HS-5 (cell line): ENCODE measurements around the gene GCSH.

Experiments
- DNase-seq: peaks from one replicate; pipeline ENCODE4 v3.0.0-alpha.2; 2012; ENCODE audit warnings: low read depth

Gene GCSH

DNA sequence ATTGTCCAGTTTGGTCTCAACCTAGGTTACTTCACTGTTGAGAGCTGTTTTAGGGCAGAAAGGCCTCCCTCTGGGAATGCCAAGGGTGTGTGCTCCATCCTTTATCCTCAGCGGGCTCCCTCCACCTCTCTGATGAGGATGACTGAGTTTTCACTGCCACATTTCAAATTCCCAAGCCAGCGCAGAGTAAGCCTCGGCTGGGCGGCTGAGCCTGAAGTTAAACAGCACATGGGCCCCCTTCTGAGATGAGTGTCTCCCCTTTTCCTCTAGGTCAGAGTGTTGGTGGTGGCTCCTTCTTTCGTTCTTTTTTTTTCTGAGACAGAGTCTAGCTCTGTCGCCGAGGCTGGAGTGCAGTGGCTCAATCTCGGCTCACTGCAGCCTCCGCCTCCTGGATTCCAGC lies 5.5 kb upstream of the GCSH start:
- DNase-seq, result no peak

DNA sequence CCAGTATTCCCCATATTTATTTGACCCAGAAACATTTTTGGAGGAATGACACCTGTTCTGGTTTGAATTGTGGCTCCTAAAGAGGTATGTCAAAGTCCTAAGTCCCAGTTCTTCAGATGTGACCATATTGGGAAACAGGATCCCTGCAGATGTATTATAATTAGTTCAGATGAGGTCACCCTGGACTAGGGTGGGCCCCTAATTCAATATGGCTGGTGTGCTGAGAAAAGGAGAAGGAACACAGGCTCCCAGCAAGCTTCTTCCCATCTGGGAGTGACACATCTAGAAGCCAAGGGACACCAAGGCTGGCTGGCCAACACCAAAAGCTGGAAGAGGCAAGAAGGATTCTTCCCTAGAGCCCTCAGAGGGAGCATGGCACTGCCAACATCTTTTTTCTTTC lies 3.8 kb upstream of the GCSH start:
- DNase-seq, result no peak

DNA sequence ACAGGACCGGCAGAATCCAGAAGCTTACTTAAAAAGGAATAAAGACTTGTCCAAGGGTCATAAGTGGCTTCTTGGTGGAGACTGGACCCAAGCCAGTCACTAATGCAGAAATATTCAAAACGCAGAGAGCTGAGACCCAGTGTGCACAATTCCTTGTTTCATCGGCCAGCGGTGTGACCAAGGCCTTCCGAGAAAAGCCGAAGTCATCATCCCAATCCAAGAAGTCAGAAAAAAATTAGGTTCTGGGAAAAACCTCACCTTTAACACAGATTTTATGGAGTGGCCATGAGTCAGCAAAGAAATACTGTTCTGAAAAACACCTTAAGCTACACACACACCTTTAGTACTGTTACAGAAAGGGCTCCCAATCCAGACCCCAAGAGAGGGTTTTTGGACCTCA lies 1.0 kb upstream of the GCSH start:
- no peak for DNase-seq

DNA sequence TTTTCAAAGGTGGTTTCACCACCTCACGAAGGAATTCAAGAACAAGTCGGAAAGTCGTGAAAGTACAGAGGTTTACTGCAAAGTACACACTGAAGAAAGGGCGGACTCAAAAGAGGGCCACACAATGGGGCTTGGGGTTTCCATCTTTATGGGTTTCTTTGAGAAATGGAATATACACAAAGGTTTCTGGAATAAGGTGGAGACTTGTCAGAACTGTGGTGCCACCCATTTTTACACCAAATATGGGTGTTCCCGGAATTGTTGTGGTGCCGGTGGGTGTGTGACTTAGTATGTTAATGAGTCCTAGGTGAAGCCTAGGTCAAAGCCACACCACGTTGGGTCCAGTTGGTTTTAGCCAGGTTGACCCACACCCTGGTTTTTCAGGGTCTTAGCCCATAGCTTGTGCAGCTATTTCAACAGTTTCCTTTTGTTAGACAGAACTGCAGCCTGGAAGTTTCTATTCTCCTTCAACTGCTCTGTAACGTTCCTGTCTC lies 567 bp upstream of the GCSH start:
- no peak for DNase-seq

DNA sequence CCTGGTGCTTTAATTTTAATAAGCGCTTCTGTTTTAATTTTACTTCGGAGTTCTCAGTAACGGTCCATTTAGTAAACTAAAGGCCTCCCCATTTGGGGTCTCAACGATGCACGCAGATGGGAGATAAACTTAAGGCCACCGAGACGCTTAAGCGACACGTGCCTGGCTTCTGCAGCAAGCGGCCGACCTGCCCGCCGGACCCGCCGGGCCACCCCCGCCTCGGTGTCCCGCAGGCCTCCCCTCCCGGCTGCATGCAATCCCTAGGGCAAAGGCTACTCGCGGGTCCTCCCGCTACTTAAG lies 592 bp downstream of the GCSH start:
- no peak for DNase-seq

DNA sequence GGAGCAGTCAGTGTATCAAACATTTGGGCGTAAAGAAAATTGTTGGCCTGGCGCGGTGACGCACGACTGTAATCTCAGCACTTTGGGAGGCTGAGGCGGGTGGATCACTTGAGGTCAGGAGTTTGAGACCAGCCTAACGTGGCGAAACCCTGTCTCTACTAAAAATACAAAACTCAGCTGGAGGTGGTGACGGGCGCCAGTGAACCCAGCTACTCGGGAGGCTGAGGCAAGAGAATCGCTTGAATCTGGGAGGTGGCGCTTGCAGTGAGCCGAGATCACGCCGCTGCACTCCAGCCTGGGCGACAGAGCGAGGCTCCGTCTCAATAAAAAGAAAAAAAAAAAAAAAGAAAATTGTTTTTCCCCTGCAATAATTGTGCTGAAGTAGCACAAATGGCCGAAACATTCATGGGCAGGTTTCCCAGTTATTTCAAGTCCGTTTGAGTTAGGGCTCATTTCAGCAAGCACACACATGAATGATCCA lies 1.4 kb downstream of the GCSH start:
- DNase-seq, result no peak

DNA sequence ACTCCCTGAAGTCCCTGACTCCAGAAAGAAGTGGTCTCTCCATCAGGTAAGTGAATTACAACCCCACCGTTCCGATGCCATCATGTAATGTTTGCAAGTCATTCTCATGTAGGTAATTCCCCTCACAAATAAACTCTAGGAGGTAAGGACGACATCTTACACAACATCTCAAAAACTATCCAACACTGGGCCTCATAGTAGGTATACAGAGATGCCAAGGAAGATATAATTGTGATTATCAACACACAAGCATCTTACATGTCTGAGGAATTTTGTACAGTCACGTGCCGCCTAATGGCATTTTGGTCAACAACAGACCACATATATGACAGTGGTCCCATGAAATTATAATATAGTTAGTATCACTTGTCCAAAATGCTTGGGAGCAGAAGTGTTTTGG lies 7.4 kb downstream of the GCSH start:
- no peak for DNase-seq

DNA sequence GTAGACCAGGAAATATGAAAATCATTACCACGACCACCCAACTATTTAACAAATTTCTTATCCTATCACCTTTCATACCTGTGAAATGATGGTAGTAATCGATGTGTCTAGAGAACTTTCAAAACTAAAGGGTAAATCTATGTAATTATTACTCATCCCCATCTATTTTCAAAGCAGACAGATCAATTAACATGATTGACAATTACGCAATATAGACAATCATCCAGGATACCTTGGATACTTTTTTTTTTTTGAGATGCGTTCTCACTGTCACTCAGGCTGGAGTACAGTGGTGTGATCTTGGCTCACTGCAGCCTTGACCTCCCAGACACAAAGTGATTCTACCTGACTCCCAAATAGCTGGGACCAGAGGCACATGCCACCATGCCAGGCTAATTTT lies 15.2 kb downstream of the GCSH start:
- DNase-seq, result no peak

DNA sequence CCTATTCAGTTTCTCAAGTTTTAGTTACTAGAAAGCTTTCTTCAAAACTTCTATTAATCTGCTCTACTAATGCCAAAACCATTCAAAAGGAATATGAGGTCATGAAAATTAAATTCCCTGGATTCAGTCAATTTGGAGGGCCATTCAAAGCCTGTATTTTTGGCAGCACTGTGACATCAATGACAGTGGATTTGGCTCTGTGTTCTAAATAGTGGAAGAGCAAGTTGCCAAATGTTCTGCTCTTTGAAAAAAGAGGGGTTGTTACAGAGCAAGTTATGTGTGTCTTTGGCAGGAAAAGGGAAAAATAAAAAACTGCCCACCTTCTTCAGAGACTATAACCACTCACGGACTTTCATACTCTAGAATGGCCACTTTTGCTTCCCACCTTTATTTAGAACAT lies 16.0 kb downstream of the GCSH start:
- DNase-seq, result no peak

DNA sequence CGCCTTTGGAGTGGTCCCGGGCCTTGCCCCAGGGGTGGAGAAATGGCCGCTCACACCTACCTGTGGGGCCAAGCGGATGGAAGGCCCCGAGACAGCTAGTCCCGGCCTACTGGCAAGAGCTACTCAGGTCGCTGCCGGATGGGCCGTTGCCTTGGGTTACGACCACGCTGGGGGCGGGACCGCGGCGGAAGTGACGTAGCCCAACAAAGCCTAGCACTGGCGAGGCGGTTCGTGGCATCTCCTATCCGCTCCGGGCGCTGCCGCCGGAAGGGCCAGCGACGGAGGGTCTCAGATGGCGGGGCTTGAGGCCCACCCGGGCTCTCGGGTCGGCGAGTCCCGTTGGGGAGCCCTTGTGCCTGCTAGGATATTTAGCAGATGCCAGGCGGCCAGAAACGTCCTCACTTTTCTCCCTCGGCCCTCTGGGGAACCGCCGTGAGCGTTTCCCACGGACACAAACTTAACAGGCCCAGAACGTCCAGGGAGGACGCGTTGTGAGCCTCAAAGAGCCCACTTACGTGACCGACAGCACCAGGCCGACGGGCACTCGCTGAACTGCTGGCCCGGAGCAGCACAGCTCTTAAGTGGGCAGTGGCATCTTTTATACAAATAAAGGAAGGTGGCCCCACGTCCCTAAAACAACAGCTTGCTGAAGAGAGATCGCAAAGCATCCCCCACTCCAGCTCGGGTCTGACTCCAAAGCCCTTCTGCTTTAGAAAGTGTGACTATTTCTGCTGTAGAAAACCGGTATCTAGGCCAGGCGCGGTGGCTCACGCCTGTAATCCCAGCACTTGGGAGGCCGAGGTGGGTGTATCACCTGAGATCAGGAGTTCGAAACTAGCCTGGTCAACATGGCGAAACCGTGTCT lies 18.9 kb downstream of the GCSH start, which contains the start of gene C16orf46:
C16orf46 (minus strand) TSS at position 163 of the 865 bp plus-strand sequence. CDS start 13,283 bp downstream, outside the sequence.
- DNase-seq, result peak; percentile 57

DNA sequence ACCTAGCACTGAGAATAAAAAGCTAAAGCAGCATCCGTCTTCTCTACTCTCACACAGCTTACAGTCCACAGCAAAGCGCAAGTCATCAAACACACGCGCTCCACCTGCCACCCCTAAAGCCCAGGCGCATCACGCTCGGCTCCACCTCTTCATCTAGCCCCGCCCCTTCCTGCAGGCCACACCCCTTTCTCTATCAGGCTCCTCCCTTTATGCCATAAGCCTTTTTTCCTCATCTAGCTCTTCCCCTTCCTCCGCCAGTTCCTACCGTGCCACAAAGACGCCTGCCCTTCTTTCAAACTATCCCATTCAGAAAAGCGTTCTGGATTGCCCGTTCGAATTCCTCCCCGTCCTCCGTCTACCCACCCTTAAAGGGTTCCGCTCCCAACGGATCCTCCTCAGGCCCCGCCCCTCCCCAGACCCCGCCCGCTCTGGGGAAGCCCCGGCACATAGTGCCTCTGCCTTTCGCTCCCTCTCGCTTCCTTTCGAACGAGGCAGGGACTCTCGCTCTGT lies 19.6 kb downstream of the GCSH start:
- peak; percentile 49 for DNase-seq

DNA sequence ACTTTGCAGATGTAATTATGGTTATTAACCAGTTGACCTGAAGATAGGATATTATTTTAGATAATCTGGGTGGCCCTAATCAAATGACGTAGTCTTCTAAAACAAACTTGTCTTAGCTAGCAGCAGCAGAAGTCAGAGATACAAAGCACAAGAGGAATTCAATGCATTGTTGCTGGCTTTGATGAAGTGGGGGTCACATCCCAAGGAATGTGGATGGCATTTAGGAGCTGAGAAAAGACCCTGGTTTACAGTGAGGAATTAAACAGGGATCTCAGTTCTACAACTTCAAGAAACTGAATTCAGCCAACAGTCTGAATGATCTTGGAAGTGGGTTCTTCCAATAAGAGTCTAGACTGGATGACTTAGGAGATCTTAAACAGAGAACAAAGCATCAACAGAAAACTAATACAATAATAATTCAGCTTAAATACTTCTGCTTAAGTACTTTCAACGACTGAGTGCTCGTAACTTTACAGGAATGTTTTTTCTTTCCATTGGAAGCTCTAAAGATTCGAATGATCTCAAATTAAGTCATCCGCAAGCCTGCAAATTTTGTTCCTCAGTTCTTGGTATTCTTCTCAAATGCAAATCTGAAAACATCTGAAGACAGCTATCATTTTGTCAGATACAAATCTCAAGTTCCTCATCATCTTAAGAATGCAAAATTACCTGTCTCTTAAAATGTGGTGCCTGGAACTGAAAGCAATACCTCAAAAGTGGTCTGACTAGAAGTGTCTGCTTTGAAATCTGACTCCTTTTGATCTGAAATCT lies 22.4 kb downstream of the GCSH start:
- no peak for DNase-seq

DNA sequence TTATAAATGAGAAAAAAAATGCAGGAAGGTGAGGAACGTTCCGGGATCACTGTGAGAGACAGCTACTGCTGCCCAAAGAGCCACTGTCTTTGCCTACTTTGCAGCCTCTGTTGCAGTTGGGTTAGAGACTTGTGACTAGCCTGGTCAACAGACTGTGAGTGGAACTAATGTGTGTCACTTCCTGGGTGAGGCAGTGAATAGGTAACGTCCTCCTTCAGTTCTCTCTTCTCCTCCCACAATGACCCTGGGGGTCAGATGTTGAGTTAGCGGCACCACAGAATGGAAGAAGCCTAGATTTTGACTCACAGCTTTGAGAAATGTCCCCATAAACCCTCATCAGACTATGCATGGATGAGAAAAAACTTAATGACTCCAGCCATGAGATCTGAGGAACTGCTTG lies 24.4 kb downstream of the GCSH start:
- DNase-seq, result no peak

DNA sequence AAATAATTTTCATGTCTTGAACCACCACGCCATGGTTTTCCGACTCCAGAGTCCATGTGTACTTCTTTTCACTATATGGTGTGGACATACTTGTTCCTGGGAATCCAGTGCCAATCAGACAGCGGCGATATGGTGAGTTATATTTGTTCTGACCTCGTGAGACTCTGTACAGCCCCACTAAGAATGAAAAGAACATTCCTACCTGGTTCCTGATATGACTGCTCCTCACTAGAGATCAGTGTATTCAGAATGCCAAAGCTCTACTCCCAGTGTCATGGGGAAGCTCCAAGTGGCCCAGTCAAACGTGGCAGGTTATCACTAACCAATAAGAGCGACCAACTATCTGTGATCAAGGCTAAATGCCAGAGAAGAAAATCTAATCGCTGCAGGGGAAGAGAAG lies 25.2 kb downstream of the GCSH start:
- DNase-seq, result no peak

DNA sequence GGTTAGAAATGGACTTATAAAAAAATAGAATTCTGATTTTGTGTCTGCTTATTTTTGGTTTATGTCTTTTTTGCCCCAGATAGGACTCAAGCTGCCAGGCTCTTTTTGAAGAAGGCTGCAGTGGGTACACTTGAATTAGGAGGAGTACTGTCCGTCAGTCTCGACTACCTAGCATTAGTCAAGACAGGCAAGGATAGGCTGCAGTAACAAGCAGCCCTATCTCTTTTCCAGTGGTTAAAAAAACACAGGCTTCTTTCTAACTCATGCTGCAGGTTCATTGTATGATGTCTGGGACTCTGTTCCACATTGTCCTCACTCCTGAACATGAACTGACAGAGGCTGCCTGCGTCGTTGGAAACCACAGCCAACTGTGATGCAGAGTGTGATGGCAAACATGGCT lies 27.1 kb downstream of the GCSH start:
- DNase-seq, result no peak

DNA sequence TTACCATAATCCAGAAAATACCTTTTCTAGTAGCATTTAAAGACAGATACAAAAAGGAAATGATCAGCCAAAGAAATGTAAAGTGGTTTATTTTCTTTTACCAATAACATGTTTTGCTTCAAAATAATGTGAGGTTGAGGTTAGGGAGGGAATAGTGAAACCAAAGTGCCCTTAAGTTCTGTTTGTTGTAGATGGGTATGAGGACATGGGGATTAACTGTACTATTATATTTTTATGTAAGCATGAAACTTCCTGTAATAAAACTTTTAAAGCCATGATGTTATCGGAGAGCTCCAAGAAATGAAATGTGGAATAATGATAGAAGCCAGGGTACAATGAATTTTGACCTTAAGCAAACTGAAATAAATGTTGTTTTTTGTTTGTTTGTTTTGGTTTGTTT lies 29.0 kb downstream of the GCSH start:
- no peak for DNase-seq

DNA sequence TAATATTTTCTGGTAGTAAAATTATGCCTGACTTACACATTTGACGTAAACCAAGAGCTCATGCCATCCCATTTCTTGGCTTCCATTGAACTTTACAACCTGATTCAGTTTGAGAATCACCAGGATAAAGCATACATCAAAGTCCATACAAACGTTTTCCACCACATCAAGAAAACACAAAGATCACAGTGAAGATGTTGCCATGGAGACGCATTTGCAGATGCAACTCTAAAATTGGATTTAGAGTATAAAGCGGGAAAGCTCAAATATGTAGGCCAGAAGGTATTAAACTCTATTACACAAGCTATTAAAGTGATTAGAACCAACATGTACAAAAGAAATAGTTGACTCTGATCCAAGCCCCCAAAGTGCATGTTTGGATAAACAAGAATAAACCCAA lies 29.5 kb downstream of the GCSH start:
- no peak for DNase-seq

DNA sequence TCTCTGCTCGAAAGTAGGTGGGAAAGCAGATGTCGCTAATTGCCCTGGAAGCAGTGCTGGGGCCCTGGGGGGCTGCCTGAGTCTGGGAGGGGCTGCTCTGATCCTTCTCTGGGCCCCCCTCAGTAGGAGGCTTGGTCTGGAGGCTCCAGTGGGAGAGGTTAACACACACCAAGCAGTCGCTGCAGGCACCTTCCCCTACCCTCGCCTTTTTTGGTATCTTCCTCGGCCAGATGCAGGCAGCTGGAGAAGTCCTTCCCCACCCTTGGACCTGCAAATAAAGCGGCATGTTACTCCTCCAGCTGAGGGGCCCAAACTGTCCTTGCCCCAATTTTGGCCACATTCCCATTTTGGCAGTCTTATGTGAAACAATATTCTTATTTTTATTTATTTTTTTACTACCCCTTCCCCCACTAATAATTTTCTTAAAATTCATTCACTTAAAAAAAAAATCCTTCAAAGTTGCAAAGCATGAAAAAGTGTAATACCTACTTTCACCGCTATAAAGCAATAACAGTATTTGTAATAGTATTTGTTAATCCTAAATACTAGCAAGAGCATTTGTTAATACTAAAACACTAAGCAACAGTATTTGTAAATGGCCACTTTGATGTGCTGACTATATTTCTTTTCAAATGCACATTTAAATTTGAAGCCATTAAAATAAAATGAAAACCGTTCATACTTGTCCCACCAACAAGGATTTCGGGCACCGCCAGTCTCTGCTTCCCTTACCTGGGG lies 34.2 kb downstream of the GCSH start:
- no peak for DNase-seq

DNA sequence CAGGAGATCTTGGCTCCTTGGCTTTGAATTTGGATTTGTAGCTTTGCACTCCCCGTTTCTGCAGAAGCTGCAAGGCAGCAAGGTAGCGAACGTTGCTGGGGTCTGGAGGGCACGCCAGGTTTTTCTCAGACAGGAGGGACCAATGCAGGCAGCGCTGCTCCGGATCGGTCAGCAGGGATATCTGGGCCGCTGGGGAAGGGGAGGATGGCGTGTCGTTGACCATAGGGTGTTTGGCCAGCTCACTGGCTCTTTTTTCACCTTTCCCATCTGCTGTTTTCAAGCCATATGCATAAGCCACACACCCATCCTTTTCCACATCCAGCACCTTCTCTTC lies 34.9 kb downstream of the GCSH start:
- DNase-seq, result no peak

DNA sequence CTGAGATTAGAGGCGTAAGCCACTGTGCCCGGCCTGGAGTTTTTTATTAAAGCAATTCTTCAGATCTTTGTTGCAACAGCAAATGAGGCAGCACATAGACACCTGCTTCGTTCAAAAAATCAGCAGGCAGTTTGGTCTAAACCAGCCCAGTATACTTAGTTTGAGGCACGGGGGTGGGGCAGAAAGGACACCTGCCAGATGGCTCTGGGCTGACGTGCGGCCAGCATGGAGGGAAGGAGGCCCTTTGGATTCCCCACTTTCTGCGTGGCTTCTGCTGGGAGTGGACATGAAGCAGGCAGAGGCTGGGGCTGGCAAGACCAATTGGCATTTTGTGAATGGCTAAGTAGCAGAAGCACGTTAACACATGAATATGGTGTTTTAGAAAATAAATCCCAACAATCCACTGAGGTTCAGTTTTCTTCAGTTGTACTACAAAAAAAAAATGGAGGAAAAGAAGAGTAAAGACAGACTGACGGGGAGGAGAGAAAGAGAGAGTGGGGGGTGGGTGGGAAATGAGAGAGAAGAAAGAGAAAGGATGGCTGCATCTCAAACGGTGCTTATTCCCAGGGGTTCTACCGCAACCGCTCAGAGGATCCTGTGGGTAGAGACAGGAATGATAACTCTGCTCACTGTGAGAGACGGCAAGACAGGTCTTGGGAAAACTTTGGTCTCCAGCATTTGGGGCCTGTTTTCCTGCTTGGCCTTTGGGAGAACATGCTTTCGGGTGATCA lies 35.5 kb downstream of the GCSH start:
- no peak for DNase-seq

DNA sequence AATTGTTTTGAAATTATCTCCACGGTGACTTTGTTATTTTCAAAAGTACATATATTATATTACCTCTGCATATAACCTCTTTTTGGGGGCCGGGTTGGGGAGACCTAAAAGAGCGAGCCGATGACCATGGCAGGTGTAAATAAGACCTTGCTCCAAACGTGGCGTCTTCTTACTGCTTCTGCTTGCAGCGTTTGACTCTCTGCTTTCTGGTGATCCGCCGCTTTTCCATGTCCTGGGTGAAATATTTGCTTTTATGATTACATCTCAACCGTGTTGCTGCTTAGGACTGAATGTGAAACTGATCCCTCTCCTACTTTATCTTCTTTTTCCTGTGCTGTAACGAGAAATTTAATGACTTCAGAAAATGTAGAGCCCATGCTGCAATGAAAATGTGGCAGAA lies 42.4 kb downstream of the GCSH start:
- DNase-seq, result no peak

DNA sequence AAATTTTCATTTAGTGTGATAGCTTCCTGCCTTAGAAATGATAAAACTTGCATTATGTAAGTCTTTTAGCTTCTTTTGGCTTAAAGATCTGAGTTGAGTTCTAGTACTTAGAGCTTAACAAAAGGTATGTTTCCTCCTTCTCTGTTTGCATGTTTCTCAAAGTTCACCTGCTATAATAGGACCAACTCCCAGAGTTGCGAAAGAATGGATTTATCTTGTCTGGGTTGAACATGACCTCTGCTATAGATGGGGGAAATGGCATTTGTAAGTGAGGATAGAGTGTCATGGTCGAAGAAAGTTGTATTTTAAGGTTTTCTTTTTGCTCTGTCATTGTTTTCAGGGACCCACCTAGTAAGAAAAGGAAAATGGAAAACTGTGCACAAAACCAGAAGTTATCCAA lies 53.4 kb downstream of the GCSH start:
- DNase-seq, result no peak
